Gastrocnemius medialis (tissue), 4 donors: Measurements from ENCODE around the gene HOMEZ. TPM values are rescaled to one million over a fixed set of nuclear protein-coding genes. Genes with fewer than 3 reads are reported as not detected.

Experiments
- ATAC-seq, 2 donors: fragments of 150-250 bp; one replicate each; pipeline ENCODE4 v1.9.1; 2016
- DNase-seq, 2 donors: peaks; one replicate each; pipeline ENCODE4 v3.0.0-alpha.2; 2019
- H3K27ac ChIP-seq, 4 donors: fragments of 200-600 bp; sonication (generic); 1 replicate in 1 of 4; 2 replicates in 3 of 4; pipeline ENCODE4 v1.5.1; 2016 to 2018; ENCODE audit warnings: mild to moderate bottlenecking in 2 of 4, moderate library complexity in 1 of 4
- H3K27me3 ChIP-seq, 3 donors: fragments of 200-600 bp; sonication (generic) in 2 of 3; 1 replicate in 1 of 3; 2 replicates in 2 of 3; pipeline versions ENCODE4 v1.5.1 to v1.6.0; 2016 to 2019; ENCODE audit warnings: mild to moderate bottlenecking in 1 of 3, moderate library complexity in 1 of 3
- H3K36me3 ChIP-seq, 2 donors: fragments of 200-600 bp; sonication (generic) in 1 of 2; one replicate each; pipeline ENCODE4 v1.5.1; 2017 to 2018
- H3K4me1 ChIP-seq, 2 donors: fragments of 200-600 bp; sonication (generic) in 1 of 2; one replicate each; pipeline ENCODE4 v1.5.1; 2016 to 2017; ENCODE audit warnings: mild to moderate bottlenecking in 2 of 2
- H3K4me3 ChIP-seq, 4 donors: fragments of 200-600 bp; sonication (generic) in 3 of 4; 1 replicate in 1 of 4; 2 replicates in 3 of 4; pipeline ENCODE4 v1.5.1; 2016 to 2019; ENCODE audit warnings: mild to moderate bottlenecking in 2 of 4
- H3K9me3 ChIP-seq, 3 donors: fragments of 200-600 bp; sonication (generic) in 2 of 3; 1 replicate in 1 of 3; 2 replicates in 2 of 3; pipeline ENCODE4 v1.5.1; 2016 to 2019
- POLR2A ChIP-seq, 2 donors: fragments of 450-650 bp; IDR thresholded peaks; one replicate each; pipeline ENCODE4 v1.6.1; 2017; ENCODE audit warnings: antibody characterized with exemption in 2 of 2, mild to moderate bottlenecking in 2 of 2, moderate library complexity in 2 of 2
- in situ Hi-C, 4 donors: fragments of 200-750 bp; cut with MboI; loops; one replicate each; pipeline versions ENCODE4 v1.15.0 to v1.8.0; 2017; ENCODE audit warnings: low sequenced_read_pairs in 4 of 4
- intact Hi-C: fragments of 100-400 bp; cut with DNase I; formaldehyde crosslinking; loops from one replicate; pipeline ENCODE4 v1.15.1; 2023; ENCODE audit warnings: low total_unique reads
- total RNA-seq, 4 donors: library from RNA; depleted of rRNA; stranded (reverse); fragments of >200 nt; gene quantifications; one replicate each; pipeline versions ENCODE4 v1.1.0 to v1.2.3, GENCODE V29; 2016
- TF ChIP-seq, protein P1 (sequence below), 5 experiments: fragments of 450-650 bp in 3 of 5; fragments of 200-600 bp in 2 of 5; sonication (generic) in 2 of 5; IDR thresholded peaks in 4 of 5; conservative IDR thresholded peaks in 1 of 5; 1 replicate in 4 of 5; 2 replicates in 1 of 5; pipeline ENCODE4 v1.5.1; 2016 to 2019; ENCODE audit warnings: antibody characterized with exemption in 5 of 5, mild to moderate bottlenecking in 3 of 5, moderate library complexity in 3 of 5

The HOMEZ gene
- total RNA-seq, 4 donors from 2014 or later = 7.8 to 10.0 (median 8.4) TPM

DNA sequence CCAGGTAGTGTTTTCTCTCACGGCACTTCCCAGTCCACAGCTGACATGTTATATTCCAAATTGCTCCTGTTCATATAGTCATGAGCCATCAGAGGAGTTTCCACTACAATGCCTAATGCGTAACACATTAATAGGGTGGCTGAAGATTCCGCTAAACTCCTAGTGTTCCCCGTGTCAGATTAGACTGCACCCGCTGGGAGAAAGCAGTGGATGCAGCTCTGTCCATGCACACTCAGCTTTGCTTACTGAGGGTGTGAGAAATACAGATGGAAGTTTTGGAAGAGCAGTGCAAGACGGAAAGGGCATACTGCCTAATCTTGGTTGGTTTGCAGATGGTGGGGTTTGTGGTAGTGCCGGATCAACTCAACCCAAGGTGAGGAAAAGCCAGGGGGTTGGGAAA lies 11.2 kb upstream of the HOMEZ start:
- Histone ChIP-seq H3K27ac (no peak overlapping the region), H3K4me3 (no peak overlapping the region), H3K9me3 (no peaks in the 10 kb centered on the region), H3K36me3 (peaks cover 0 to 33% of the 10 kb centered on the region in 2 donors), H3K4me1 (peaks cover 22% of the 10 kb centered on the region in 2 donors), H3K27me3 (no peaks in the 10 kb centered on the region)
- ATAC-seq (no peak), DNase-seq (no peak)
- intact Hi-C loops (loop anchor here (5.0 kb wide), 1 partner anchor 220 kb away; no protein-coding TSS in a partner anchor), in situ Hi-C loops (loop anchor here (25.0 kb wide), 2 partner anchors 185 to 710 kb away; partner anchors contain the start of genes ABHD4 (in 2 of the 4), CEBPE (in 2 of the 4), CIROP (in 2 of the 4) and DAD1 (in 2 of the 4))
- no peak for TF ChIP-seq POLR2A (IDR thresholded peaks at IDR 0.05)
- TF ChIP-seq, protein P1, sequence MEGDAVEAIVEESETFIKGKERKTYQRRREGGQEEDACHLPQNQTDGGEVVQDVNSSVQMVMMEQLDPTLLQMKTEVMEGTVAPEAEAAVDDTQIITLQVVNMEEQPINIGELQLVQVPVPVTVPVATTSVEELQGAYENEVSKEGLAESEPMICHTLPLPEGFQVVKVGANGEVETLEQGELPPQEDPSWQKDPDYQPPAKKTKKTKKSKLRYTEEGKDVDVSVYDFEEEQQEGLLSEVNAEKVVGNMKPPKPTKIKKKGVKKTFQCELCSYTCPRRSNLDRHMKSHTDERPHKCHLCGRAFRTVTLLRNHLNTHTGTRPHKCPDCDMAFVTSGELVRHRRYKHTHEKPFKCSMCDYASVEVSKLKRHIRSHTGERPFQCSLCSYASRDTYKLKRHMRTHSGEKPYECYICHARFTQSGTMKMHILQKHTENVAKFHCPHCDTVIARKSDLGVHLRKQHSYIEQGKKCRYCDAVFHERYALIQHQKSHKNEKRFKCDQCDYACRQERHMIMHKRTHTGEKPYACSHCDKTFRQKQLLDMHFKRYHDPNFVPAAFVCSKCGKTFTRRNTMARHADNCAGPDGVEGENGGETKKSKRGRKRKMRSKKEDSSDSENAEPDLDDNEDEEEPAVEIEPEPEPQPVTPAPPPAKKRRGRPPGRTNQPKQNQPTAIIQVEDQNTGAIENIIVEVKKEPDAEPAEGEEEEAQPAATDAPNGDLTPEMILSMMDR (IDR thresholded peaks at IDR 0.05 in 4 of 5, conservative IDR thresholded peaks at IDR 0.05 in 1 of 5) = no peak

GRCh38 chr14:23296012-23296777 lies 10.3 kb upstream of the HOMEZ start:
- no peaks in the 10 kb centered on the region for H3K9me3 ChIP-seq
- DNase-seq = no peak
- TF ChIP-seq, protein P1 (IDR thresholded peaks at IDR 0.05 in 4 of 5, conservative IDR thresholded peaks at IDR 0.05 in 1 of 5) = no peak
- TF ChIP-seq POLR2A (IDR thresholded peaks at IDR 0.05) = no peak
- no peaks in the 10 kb centered on the region for H3K27me3 ChIP-seq
- in situ Hi-C loops (loop anchor here (25.0 kb wide), 2 partner anchors 184 to 709 kb away; partner anchors contain the start of genes ABHD4 (in 2 of the 4), CEBPE (in 2 of the 4), CIROP (in 2 of the 4) and DAD1 (in 2 of the 4)), intact Hi-C loops (loop anchor here (5.0 kb wide), 1 partner anchor 219 kb away; no protein-coding TSS in a partner anchor)
- peak overlapping the region in 1 of 4 donors; percentile 26 for H3K27ac ChIP-seq
- ATAC-seq = no peak
- H3K4me3 ChIP-seq = no peak overlapping the region
- H3K4me1 ChIP-seq = peaks cover 22% of the 10 kb centered on the region in 2 donors
- peaks cover 0 to 33% of the 10 kb centered on the region in 2 donors for H3K36me3 ChIP-seq

GRCh38 chr14:23294734-23295561 lies 9.0 kb upstream of the HOMEZ start:
- peaks cover 0 to 33% of the 10 kb centered on the region in 2 donors for H3K36me3 ChIP-seq
- no peak overlapping the region for H3K4me3 ChIP-seq
- intact Hi-C loops = loop anchor here (1.0 to 5.0 kb wide), 2 partner anchors 9 to 218 kb away; partner anchors contain the start of gene HOMEZ
- no peak for TF ChIP-seq POLR2A (IDR thresholded peaks at IDR 0.05)
- TF ChIP-seq, protein P1 (IDR thresholded peaks at IDR 0.05 in 4 of 5, conservative IDR thresholded peaks at IDR 0.05 in 1 of 5) = peak; percentile 53 to 88 (median 69)
- H3K27me3 ChIP-seq = no peaks in the 10 kb centered on the region
- DNase-seq = no peak
- in situ Hi-C loops = loop anchor here (25.0 kb wide), 2 partner anchors 183 to 708 kb away; partner anchors contain the start of genes ABHD4 (in 2 of the 4), CEBPE (in 2 of the 4), CIROP (in 2 of the 4) and DAD1 (in 2 of the 4)
- no peaks in the 10 kb centered on the region for H3K9me3 ChIP-seq
- H3K27ac ChIP-seq = peak overlapping the region in 2 of 4 donors; percentile 26 to 34
- H3K4me1 ChIP-seq = peaks cover 14 to 16% of the 10 kb centered on the region in 2 donors
- peak; percentile 76 to 82 for ATAC-seq

DNA sequence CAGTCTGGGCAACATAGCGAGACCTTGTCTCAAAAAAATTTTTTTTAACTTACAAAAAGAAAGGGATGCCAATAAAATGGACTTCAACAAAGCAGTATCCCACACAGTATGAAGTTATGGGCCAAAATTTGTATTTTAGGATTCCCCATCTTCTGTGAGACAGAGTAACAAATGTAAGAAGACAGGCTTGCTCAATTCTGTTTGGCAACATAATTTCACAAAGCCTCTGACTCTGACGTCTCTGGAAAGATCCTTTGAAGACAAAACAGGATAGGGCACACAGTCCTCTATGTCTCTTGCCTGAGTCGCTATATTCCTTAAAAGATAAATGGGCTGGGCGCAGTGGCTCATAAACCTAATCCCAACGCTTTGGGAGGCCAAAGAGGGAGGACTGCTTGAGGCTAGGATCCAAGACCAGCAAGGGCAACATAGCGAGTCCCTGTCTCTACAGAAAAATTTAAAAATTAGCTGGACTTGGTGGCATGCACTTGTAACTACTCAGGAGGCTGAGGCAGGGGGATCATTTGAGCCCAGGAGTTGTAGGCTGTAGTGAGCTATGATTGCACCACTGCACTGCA lies 1.1 kb upstream of the HOMEZ start:
- Histone ChIP-seq H3K4me3 (peak overlapping the region; percentile 62 to 99 (median 94)), H3K4me1 (peaks cover 20 to 25% of the 10 kb centered on the region in 2 donors), H3K27ac (peak overlapping the region; percentile 98 to 100 (median 100)), H3K36me3 (no peaks in the 10 kb centered on the region), H3K9me3 (no peaks in the 10 kb centered on the region), H3K27me3 (no peaks in the 10 kb centered on the region)
- intact Hi-C loops (loop anchor here (1.0 to 10.0 kb wide), 7 partner anchors 7 to 362 kb away; partner anchors contain the start of genes NGDN, PABPN1, PRMT5 and SLC7A8), in situ Hi-C loops (loop anchor here (25.0 kb wide), 2 partner anchors 175 to 700 kb away; partner anchors contain the start of genes ABHD4 (in 2 of the 4), CEBPE (in 2 of the 4), CIROP (in 2 of the 4) and DAD1 (in 2 of the 4))
- DNase-seq (no peak), ATAC-seq (no peak)
- TF ChIP-seq, protein P1 (IDR thresholded peaks at IDR 0.05 in 4 of 5, conservative IDR thresholded peaks at IDR 0.05 in 1 of 5) = no peak
- no peak for TF ChIP-seq POLR2A (IDR thresholded peaks at IDR 0.05)
